NCI-H82 (cell line): Measurements from ENCODE around the gene PRKN.

Experiments
- DNase-seq: peaks from one replicate; lab custom pipeline; 2025; lab: John Stamatoyannopoulos, UW

The PRKN gene

GRCh38 chr6:162727322-162728182 is at the start of gene PRKN, which contains the start of gene PACRG:
TSS of gene PRKN (minus strand) at chr6:162727766.
TSS of gene PACRG (plus strand) at chr6:162727974.
- DNase-seq, result peak; percentile 100

DNA sequence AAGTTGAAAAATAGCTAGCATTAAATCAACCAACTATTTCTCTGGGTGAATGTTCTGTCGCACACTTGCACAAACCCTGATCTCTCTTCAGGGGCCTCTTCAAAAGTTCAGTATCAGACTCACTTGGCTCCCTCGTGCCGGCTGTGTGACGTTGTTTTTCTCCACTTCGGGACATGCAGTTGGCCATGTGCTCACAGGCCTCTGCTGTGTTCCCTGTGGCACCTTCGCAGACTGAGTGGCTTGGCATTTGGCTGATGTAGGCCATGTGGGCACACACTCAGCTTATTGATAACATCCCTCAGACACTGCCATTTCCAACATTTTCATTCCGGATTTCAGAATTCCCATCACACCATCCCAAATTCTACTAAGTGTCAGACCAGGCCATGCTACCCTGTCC is 49.5 kb upstream of the PRKN start:
- no peak for DNase-seq

DNA sequence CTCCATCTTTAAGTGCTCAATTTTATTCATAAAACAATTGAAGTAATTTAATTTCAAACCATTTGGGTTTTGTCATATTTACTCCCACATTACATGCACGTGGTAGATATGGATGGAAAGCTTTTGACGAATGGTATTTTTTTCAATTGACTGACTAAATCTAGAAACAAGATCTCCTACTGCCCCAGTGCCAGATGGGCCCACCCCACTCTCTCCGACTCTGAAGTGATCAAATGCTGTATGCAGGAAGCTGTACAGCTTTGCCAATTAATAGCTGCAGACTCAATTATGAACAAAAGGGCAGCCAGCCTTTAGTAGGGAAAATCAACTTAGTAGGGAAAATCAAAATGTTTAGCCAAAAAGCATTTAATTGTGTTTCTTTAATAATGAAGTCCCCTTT is 46.4 kb upstream of the PRKN start:
- DNase-seq, result peak; percentile 60

DNA sequence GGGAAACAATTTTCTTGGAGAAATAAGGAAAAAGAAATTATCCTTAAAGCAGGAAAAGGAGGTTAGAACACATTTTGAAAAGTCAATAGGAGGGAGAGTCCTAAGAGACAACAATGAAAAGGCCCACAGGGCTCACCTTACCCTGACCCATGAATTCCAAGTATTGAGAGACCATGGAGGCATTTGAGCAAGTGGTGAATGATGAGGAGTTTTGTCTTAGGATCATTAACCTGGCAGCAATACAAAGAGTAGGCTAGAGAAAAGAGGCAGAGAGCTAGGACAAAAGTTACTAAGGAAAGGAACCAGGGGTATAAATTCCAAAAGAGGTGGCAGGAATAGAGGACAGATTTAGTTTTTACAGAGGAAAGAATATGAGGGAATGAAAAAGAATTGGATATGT is 44.9 kb upstream of the PRKN start:
- DNase-seq, result no peak

GRCh38 chr6:162770955-162771354 is 43.4 kb upstream of the PRKN start:
- no peak for DNase-seq

- no peak for DNase-seq
Measured at GRCh38 chr6:162770136-162770535, 42.6 kb upstream of the PRKN start.

- no peak for DNase-seq
Measured at GRCh38 chr6:162753775-162754174, 26.2 kb upstream of the PRKN start.

GRCh38 chr6:162751211-162751859 is 23.8 kb upstream of the PRKN start:
- no peak for DNase-seq

DNA sequence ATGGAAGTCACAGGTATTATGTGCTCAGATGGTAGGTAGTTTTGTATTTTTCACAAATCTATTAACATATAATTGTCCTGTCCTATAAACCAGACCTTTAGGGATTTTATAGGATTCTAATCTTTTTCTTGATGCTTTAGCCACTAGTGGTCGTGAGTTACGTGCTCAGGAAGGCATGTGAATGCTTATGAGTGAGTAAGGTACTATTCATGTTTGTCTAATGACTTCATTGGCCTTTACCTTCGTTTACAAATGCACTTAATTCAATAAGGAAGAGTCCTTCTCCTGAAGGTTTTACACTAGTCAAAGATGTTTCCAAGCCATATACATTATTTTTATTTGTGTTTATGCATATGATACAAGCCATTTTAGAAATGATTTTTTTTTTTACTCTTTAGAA is 23.2 kb upstream of the PRKN start:
- no peak for DNase-seq

DNA sequence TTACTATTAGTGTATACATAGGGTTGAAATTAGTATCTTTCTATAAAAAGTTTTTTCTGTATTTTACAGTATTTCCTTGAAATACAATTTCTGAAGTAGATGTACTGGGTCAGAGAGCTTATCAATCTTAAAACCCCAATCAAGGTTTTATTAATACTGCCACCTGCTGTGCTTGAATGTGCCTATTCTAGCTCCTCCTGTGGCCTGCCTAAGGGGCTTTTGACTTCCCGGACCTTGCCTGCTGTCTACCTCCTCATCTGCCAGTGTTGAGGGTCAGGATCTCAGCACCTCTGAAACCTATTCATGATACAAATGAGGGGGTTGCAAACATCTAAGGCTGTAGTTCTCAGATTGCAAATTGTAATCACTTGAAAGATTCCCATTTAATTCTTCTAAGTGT is 9.4 kb upstream of the PRKN start:
- DNase-seq, result peak; percentile 91

- DNase-seq, result no peak
Measured at GRCh38 chr6:162733489-162733888, 5.9 kb upstream of the PRKN start.

DNA sequence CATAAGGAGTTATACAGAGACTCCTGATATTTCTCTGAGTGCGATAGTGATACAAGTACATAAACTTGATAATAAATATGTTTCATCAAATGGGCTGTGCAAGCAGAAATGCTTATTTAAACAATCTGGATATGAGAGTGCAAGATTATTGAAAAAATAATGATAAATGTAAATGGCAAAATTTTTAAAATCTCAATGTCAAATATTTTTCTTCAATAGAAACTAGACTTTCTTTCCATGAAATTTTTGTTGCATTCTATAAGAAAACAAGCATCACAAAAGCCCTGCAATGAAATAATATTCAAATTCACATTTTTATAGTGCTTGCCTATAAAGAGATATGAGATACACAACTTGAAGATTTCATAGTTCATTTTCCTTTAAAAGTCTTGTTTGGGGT is 2.9 kb upstream of the PRKN start:
- DNase-seq, result no peak

- DNase-seq, result no peak
Measured at GRCh38 chr6:162728706-162729105, 1.1 kb upstream of the PRKN start.

GRCh38 chr6:162728197-162728596 is 631 bp upstream of the PRKN start:
- DNase-seq, result no peak

- DNase-seq, result peak; percentile 53
Measured at GRCh38 chr6:162726947-162727321, 632 bp downstream of the PRKN start.

DNA sequence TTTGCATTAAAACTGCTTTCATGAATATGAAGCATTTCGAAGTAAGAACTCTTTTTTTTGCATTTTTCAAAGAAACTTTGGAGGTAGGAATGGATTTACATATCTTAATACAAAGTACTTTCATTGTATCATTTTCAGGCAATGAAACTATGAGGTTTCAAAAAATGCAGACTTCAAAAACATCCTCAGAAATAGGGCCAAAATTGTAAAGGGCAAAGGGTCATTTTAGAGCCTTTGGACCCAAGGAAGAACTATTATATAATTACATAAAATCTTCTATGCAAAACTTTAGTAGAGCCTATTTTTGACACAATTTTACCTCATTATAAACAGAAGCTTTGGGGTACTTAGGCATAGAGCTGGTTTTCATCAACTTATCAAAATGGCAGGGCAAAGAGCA is 4.9 kb downstream of the PRKN start:
- DNase-seq, result no peak

DNA sequence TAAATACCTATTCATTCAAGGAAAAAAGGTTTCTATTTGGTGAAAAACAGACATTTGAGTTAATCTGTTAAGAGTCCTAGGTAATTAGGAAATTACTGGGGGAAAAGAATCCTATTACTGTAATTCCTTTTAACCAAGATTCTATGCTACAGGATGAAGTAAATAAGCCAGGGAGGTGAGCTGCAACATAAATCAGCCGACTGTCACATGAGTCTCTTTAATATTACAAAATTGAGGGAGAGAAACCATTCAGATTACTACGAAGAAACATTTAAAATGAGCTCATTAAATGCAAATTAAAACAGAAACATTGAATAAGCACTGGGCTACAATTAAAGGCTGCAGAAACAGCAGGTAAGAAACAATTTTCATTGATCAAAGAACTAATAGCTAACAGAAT is 5.3 kb downstream of the PRKN start:
- peak; percentile 84 for DNase-seq

- no peak for DNase-seq
Measured at GRCh38 chr6:162721404-162721687, 6.2 kb downstream of the PRKN start.

DNA sequence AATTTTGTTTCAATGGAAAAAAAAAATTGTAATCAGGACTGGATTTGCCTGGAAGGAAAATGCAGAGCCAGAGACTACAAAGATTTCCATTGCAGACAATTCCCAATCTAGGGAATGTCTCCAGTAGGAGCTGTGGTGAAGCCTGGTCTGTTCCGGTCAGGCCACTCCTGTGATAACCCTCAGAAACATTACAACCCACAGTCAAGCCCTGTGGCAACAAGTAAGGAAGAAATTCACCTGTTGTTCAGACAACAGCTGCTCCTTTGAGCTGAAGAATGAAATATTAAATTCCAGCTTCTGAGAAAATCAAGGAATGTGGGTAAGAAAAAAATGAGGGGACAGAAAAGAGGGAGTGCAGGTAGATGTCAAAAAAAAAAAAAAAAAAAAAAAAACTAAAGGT is 8.0 kb downstream of the PRKN start:
- DNase-seq, result no peak

DNA sequence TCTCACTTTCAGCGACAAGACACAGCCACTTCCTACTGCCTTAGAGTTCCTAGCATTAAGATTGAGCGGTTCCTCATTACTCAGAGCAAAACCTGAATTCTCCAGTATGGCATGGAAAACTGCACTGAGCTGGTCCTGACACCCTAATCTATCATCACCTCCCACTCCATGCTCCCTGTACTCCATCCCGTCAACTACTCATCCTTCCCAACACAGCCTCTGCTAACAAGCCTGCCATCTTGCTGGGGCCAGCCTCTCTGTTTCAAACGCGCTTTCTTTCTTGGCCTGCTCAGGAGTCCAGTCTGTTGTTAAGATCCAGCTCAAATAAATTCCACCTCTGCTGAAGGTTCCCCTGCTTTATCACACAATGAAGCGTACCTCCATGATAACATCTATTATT is 12.0 kb downstream of the PRKN start:
- DNase-seq, result no peak

- DNase-seq, result peak; percentile 87
Measured at GRCh38 chr6:162713974-162714780, 13.4 kb downstream of the PRKN start.

DNA sequence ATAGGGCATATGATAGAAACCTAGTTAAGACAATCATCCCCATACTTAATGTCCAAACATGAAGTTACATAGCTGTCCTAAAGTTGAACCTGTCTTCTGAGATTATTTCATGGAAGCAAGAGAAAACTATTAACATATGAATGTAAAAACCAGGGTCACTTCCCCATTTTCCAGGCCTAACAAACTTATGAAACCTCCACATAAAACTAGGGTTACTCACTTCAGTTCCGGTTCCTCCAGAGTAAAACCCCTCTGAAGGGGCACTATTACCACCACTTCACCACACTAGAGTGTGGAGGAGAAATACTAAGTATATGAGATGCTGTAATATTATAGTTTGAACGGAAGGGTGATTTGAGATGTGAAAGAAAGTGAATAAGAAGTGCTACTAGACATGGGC is 14.9 kb downstream of the PRKN start:
- no peak for DNase-seq

DNA sequence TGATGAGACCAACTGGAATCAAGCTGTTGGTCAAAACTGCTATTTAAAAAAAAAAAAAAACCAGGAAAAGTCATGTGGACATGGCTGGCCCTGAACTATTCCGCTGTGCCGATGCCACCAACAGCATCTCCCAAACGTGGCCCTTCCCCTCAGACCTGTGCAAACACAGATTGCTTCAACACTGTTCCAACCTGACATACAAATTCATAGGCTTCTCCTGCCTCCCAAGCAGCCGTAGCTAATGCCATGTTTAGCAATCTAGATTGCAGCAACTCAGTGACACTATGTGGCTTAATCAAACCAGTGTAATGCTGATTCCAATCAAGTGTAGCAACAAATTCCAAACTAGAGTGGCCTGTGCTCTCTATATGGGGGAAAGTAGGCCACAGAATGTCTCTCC is 16.2 kb downstream of the PRKN start:
- no peak for DNase-seq
